ENCODE results near the gene HOXA7. TPM values are rescaled to one million over a fixed set of nuclear protein-coding genes. Genes with fewer than 3 reads are reported as not detected.

HOXA7 gene
- total and polyA plus RNA-seq, 7 donors = 2.9 to 10.2 (median 6.2) TPM

- H3K4me3 ChIP-seq = no peak overlapping the region
- intact Hi-C loops (cut with DNase I) = no loop called here
Measured at GRCh38 chr7:27124096-27124901, 32.2 kb downstream of the HOXA7 start.

GRCh38 chr7:27123477-27124053, 32.9 kb downstream of the HOXA7 start:
- intact Hi-C loops (cut with DNase I) = no loop called here
- Histone ChIP-seq H3K27me3 (ENCODE audit: insufficient read depth in 3 of 3, low read length in 2 of 3) (no peaks in the 10 kb centered on the region), H3K36me3 (ENCODE audit: insufficient read depth in 1 of 2, low read depth in 1 of 2) (peaks cover 0 to 14% of the 10 kb centered on the region in 2 donors), H3K4me3 (no peak overlapping the region), H3K4me1 (peaks cover 53% of the 10 kb centered on the region), H3K27ac (peak overlapping the region; percentile 30), H3K9me3 (no peaks in the 10 kb centered on the region)
- no peak for DNase-seq
- no peak for ATAC-seq
- 91 to 94% (median 93%) methylated on average over 26 of the region's 26 CpGs for WGBS, 3 donors
- no peak for TF ChIP-seq CTCF (IDR thresholded peaks at IDR 0.05)

More at GRCh38 chr7:27124096-27124901, 32.2 kb downstream of the HOXA7 start:
- H3K9me3 ChIP-seq = no peaks in the 10 kb centered on the region
- DNase-seq = peak in 1 of 2 donors; percentile 83
- no peak for TF ChIP-seq CTCF (IDR thresholded peaks at IDR 0.05)
- 86 to 89% (median 87%) methylated on average over 43 of the region's 43 CpGs for WGBS, 3 donors
- peak in 2 of 4 donors; percentile 33 to 78 for ATAC-seq
- H3K4me1 ChIP-seq = peaks cover 59% of the 10 kb centered on the region
- peak overlapping the region; percentile 9 for H3K27ac ChIP-seq
- no peaks in the 10 kb centered on the region for H3K27me3 ChIP-seq (ENCODE audit: insufficient read depth in 3 of 3, low read length in 2 of 3)
- H3K36me3 ChIP-seq (ENCODE audit: insufficient read depth in 1 of 2, low read depth in 1 of 2) = peaks cover 0 to 14% of the 10 kb centered on the region in 2 donors

DNA sequence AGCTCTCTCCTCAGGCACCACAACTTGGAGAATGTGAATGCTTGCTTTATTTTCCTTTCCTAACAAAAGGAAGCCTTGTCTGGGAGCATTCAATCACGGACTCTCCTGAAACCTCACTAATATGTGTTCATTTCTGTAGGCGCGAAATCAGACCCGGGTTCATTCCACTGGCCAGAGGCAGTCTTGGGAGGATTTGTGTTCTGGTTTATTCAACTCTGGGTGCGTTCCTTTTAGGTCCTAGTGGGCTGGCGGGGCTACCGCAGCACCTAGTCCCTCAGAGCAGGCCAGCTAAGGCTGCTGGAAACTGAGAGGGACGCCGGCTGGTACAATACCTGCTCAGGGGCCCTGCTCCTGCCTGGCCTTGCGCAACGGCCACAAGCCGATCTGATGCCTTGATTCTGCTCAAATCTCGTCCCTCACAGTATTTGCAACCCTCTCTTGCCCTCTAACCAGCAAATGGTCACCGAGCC, 33.4 kb downstream of the HOXA7 start:
- Histone ChIP-seq H3K27me3 (ENCODE audit: insufficient read depth in 3 of 3, low read length in 2 of 3) (no peaks in the 10 kb centered on the region), H3K36me3 (ENCODE audit: insufficient read depth in 1 of 2, low read depth in 1 of 2) (peaks cover 0 to 14% of the 10 kb centered on the region in 2 donors), H3K4me1 (peaks cover 47% of the 10 kb centered on the region), H3K4me3 (no peak overlapping the region), H3K9me3 (no peaks in the 10 kb centered on the region), H3K27ac (peak overlapping the region; percentile 30)
- 77 to 81% (median 79%) methylated on average over 14 of the region's 14 CpGs for WGBS, 3 donors
- intact Hi-C loops (cut with DNase I) = no loop called here
- no peak for ATAC-seq
- no peak for DNase-seq
- no peak for TF ChIP-seq CTCF (IDR thresholded peaks at IDR 0.05)

DNA sequence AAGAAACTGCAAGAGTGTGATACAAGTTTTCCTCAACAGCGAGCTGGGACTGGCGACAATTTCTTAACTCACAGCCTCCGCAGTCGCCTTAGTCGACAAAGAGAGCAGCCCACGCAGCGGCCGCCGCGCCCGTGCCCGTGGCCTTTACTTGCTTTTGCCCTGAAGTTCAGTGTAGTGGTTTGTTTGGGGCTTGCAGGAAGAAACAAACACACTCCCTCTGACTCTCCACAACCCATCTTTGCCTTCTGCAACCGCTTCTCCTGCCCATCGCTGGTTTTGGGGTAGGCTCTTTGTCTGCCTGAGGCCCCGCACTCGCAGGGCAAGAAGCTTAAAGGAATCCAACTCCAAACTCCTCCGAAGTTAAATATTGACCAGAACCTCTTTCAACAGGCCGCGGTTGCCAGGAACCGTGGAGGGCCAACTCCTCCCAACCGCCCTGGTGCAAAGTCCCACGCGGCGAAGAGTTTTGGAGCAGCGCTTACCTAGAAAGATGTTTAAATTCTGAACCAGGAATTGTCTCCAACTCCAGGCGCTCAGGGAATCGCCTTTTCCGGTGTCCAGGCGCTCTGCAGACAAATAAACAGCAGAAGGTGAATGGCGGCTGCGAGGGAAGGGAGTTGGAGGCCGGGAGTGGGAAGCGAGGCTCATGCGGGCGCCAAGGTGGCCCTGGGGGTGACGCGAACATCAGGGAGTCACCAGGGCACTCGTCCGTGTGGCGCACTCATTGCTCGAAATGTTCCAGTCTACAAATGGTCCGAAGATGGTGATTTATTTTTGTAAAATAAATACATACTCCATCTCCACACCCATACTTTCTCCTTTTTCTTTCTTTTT, 34.2 kb downstream of the HOXA7 start:
- intact Hi-C loops (cut with DNase I) = no loop called here
- Histone ChIP-seq H3K4me1 (peaks cover 40% of the 10 kb centered on the region), H3K27ac (peak overlapping the region; percentile 44), H3K27me3 (ENCODE audit: insufficient read depth in 3 of 3, low read length in 2 of 3) (no peaks in the 10 kb centered on the region), H3K36me3 (ENCODE audit: insufficient read depth in 1 of 2, low read depth in 1 of 2) (peaks cover 0 to 14% of the 10 kb centered on the region in 2 donors), H3K4me3 (peak overlapping the region; percentile 1), H3K9me3 (no peaks in the 10 kb centered on the region)
- ATAC-seq = no peak
- no peak for DNase-seq
- no peak for TF ChIP-seq CTCF (IDR thresholded peaks at IDR 0.05)
- WGBS, 3 donors = 80 to 82% (median 80%) methylated on average over 41 to 42 of the region's 42 CpGs
